BE2C (cell line): ENCODE measurements around the gene NR3C2. TPM values are rescaled to one million over a fixed set of nuclear protein-coding genes. Genes with fewer than 3 reads are reported as not detected.

Experiments
- DNase-seq: peaks from one replicate; pipeline ENCODE4 v3.0.0-alpha.2; 2020
- H3K27me3 ChIP-seq: fragments of 250-450 bp; sonication (Bioruptor Pico); 2 replicates; pipeline ENCODE4 v1.5.1; 2020; ENCODE audit warnings: mild to moderate bottlenecking
- H3K36me3 ChIP-seq: fragments of 250-450 bp; sonication (Bioruptor Pico); 2 replicates; pipeline ENCODE4 v1.5.1; 2020; ENCODE audit warnings: mild to moderate bottlenecking
- H3K4me1 ChIP-seq: fragments of 250-450 bp; sonication (Bioruptor Pico); 2 replicates; pipeline ENCODE4 v1.5.1; 2020
- H3K4me3 ChIP-seq: 2 replicates; pipeline ENCODE4 v1.5.1; 2011; ENCODE audit warnings: low read depth, low read length
- H3K9me3 ChIP-seq: fragments of 250-450 bp; sonication (Bioruptor Pico); 2 replicates; pipeline ENCODE4 v1.5.1; 2020
- polyA plus RNA-seq: library from polyadenylated mRNA; unstranded; fragments of >200 nt; gene quantifications from one replicate; pipeline ENCODE4 v1.2.1, GENCODE V29; 2012; ENCODE audit warnings: low read depth, missing spikeins; ENCODE audit not compliant: insufficient read length, insufficient read depth
- TF ChIP-seq, protein P1 (sequence below): IDR thresholded peaks from 2 replicates; pipeline ENCODE4 v1.5.1; 2012; ENCODE audit warnings: mild to moderate bottlenecking, low read depth, low read length

The NR3C2 gene
- not detected for polyA plus RNA-seq

GRCh38 chr4:148441986-148442831 is at the start of gene NR3C2:
NR3C2 (minus strand) TSS chr4:148442414.
- no peaks in the 10 kb centered on the region for H3K4me1 ChIP-seq
- no peaks in the 10 kb centered on the region for H3K9me3 ChIP-seq
- TF ChIP-seq, protein P1, sequence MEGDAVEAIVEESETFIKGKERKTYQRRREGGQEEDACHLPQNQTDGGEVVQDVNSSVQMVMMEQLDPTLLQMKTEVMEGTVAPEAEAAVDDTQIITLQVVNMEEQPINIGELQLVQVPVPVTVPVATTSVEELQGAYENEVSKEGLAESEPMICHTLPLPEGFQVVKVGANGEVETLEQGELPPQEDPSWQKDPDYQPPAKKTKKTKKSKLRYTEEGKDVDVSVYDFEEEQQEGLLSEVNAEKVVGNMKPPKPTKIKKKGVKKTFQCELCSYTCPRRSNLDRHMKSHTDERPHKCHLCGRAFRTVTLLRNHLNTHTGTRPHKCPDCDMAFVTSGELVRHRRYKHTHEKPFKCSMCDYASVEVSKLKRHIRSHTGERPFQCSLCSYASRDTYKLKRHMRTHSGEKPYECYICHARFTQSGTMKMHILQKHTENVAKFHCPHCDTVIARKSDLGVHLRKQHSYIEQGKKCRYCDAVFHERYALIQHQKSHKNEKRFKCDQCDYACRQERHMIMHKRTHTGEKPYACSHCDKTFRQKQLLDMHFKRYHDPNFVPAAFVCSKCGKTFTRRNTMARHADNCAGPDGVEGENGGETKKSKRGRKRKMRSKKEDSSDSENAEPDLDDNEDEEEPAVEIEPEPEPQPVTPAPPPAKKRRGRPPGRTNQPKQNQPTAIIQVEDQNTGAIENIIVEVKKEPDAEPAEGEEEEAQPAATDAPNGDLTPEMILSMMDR = no peak
- no peaks in the 10 kb centered on the region for H3K36me3 ChIP-seq
- peak; percentile 97 for DNase-seq
- peaks cover 77% of the 10 kb centered on the region for H3K27me3 ChIP-seq
- H3K4me3 ChIP-seq = peak within 1 kb of the TSS; percentile 84

GRCh38 chr4:148487181-148487580 is 45.0 kb upstream of the NR3C2 start:
- Histone ChIP-seq H3K36me3 (no peaks in the 10 kb centered on the region), H3K4me1 (no peaks in the 10 kb centered on the region), H3K9me3 (no peaks in the 10 kb centered on the region), H3K4me3 (no peak overlapping the region), H3K27me3 (no peaks in the 10 kb centered on the region; the same call in 1 of the 2 replicates)
- TF ChIP-seq, protein P1 = no peak
- DNase-seq = no peak

GRCh38 chr4:148481636-148482035 is 39.4 kb upstream of the NR3C2 start:
- no peak for DNase-seq
- Histone ChIP-seq H3K9me3 (no peaks in the 10 kb centered on the region; the same call in 1 of the 2 replicates), H3K36me3 (no peaks in the 10 kb centered on the region), H3K4me3 (no peak overlapping the region), H3K27me3 (no peaks in the 10 kb centered on the region), H3K4me1 (no peaks in the 10 kb centered on the region)
- TF ChIP-seq, protein P1 = no peak

GRCh38 chr4:148477276-148477675 is 35.1 kb upstream of the NR3C2 start:
- TF ChIP-seq, protein P1 = no peak
- H3K9me3 ChIP-seq = no peaks in the 10 kb centered on the region; the same call in 1 of the 2 replicates
- H3K27me3 ChIP-seq = peaks cover 4% of the 10 kb centered on the region; the same call in 1 of the 2 replicates
- no peaks in the 10 kb centered on the region for H3K4me1 ChIP-seq
- no peaks in the 10 kb centered on the region for H3K36me3 ChIP-seq
- no peak overlapping the region for H3K4me3 ChIP-seq
- DNase-seq = no peak

GRCh38 chr4:148469938-148470337 is 27.7 kb upstream of the NR3C2 start:
- DNase-seq = no peak
- Histone ChIP-seq H3K36me3 (no peaks in the 10 kb centered on the region), H3K9me3 (no peaks in the 10 kb centered on the region), H3K4me1 (no peaks in the 10 kb centered on the region), H3K4me3 (no peak overlapping the region), H3K27me3 (peaks cover 3% of the 10 kb centered on the region)
- TF ChIP-seq, protein P1 = no peak

- Histone ChIP-seq H3K27me3 (peaks cover 51% of the 10 kb centered on the region), H3K36me3 (no peaks in the 10 kb centered on the region), H3K9me3 (no peaks in the 10 kb centered on the region), H3K4me3 (no peak overlapping the region), H3K4me1 (no peaks in the 10 kb centered on the region)
- TF ChIP-seq, protein P1 = no peak
- no peak for DNase-seq
Measured at GRCh38 chr4:148454835-148455234, 12.6 kb upstream of the NR3C2 start.
